Measurements from ENCODE around the gene MT1F.
"Not testable (repeated sequence)": the region's sequence is repeated elsewhere in the genome, so short reads cannot be mapped to it uniquely, and the experiment has no call there.

MT1F gene

GRCh38 chr16:56620339-56620897 is 37.3 kb upstream of the MT1F start:
- H3K36me3 Mint-ChIP-seq (ENCODE audit: low read depth), result no peaks in the 10 kb centered on the region
- H3K4me3 Mint-ChIP-seq, result no peak overlapping the region
- H3K27ac Mint-ChIP-seq, result no peak overlapping the region
- H3K4me1 Mint-ChIP-seq (ENCODE audit: low read depth), result peaks cover 23% of the 10 kb centered on the region
- H3K27me3 Mint-ChIP-seq, result peaks cover 38% of the 10 kb centered on the region
- H3K9me3 Mint-ChIP-seq, result no peaks in the 10 kb centered on the region

- Mint-ChIP-seq H3K27me3 (peaks cover 40% of the 10 kb centered on the region), H3K4me1 (ENCODE audit: low read depth) (peaks cover 29% of the 10 kb centered on the region)
- not testable (repeated sequence) for H3K4me3 Mint-ChIP-seq; H3K36me3 Mint-ChIP-seq (ENCODE audit: low read depth); H3K27ac Mint-ChIP-seq; H3K9me3 Mint-ChIP-seq
Observed at GRCh38 chr16:56621665-56622445, 35.9 kb upstream of the MT1F start.

- H3K27ac Mint-ChIP-seq; H3K9me3 Mint-ChIP-seq; H3K36me3 Mint-ChIP-seq (ENCODE audit: low read depth); H3K4me3 Mint-ChIP-seq: not testable (repeated sequence)
- peaks cover 34% of the 10 kb centered on the region for H3K27me3 Mint-ChIP-seq
- peaks cover 22% of the 10 kb centered on the region for H3K4me1 Mint-ChIP-seq (ENCODE audit: low read depth)
Observed at GRCh38 chr16:56623184-56623583, 34.6 kb upstream of the MT1F start.

- H3K36me3 Mint-ChIP-seq (ENCODE audit: low read depth), result no peaks in the 10 kb centered on the region
- no peak overlapping the region for H3K27ac Mint-ChIP-seq
- H3K4me1 Mint-ChIP-seq (ENCODE audit: low read depth), result peaks cover 22% of the 10 kb centered on the region
- no peak overlapping the region for H3K4me3 Mint-ChIP-seq
- H3K27me3 Mint-ChIP-seq, result peaks cover 30% of the 10 kb centered on the region
- no peaks in the 10 kb centered on the region for H3K9me3 Mint-ChIP-seq
Observed at GRCh38 chr16:56623637-56624036, 34.1 kb upstream of the MT1F start.

- peak within 1 kb of the TSS; percentile 84 for H3K27ac Mint-ChIP-seq
- H3K4me3 Mint-ChIP-seq, result peak within 1 kb of the TSS; percentile 86
- H3K4me1 Mint-ChIP-seq (ENCODE audit: low read depth), result peaks cover 28% of the 10 kb centered on the region
- H3K27me3 Mint-ChIP-seq, result peaks cover 25% of the 10 kb centered on the region
- no peaks in the 10 kb centered on the region for H3K36me3 Mint-ChIP-seq (ENCODE audit: low read depth)
- H3K9me3 Mint-ChIP-seq, result no peaks in the 10 kb centered on the region
Observed at GRCh38 chr16:56625140-56625942, 32.4 kb upstream of the MT1F start, which contains the start of gene MT1E. Gene MT1E (plus strand): TSS chr16:56625781. CDS start chr16:56625852, 71 bp downstream.

GRCh38 chr16:56625943-56626654 is 31.7 kb upstream of the MT1F start:
- Mint-ChIP-seq H3K9me3 (no peaks in the 10 kb centered on the region), H3K4me3 (peak overlapping the region; percentile 86), H3K27ac (peak overlapping the region; percentile 84), H3K27me3 (peaks cover 31% of the 10 kb centered on the region), H3K36me3 (ENCODE audit: low read depth) (no peaks in the 10 kb centered on the region), H3K4me1 (ENCODE audit: low read depth) (peaks cover 29% of the 10 kb centered on the region)

GRCh38 chr16:56626685-56627084 is 31.1 kb upstream of the MT1F start:
- Mint-ChIP-seq H3K27me3 (peaks cover 36% of the 10 kb centered on the region), H3K36me3 (ENCODE audit: low read depth) (no peaks in the 10 kb centered on the region), H3K4me3 (peak overlapping the region; percentile 86), H3K27ac (no peak overlapping the region), H3K4me1 (ENCODE audit: low read depth) (peaks cover 31% of the 10 kb centered on the region), H3K9me3 (no peaks in the 10 kb centered on the region)

- Mint-ChIP-seq H3K27me3 (peaks cover 53% of the 10 kb centered on the region), H3K4me1 (ENCODE audit: low read depth) (peaks cover 39% of the 10 kb centered on the region), H3K9me3 (no peaks in the 10 kb centered on the region), H3K36me3 (ENCODE audit: low read depth) (no peaks in the 10 kb centered on the region), H3K27ac (no peak overlapping the region), H3K4me3 (no peak overlapping the region)
Observed at GRCh38 chr16:56628486-56629350, 29.0 kb upstream of the MT1F start.

GRCh38 chr16:56629531-56629930 is 28.2 kb upstream of the MT1F start:
- no peak overlapping the region for H3K4me3 Mint-ChIP-seq
- peaks cover 57% of the 10 kb centered on the region for H3K27me3 Mint-ChIP-seq
- no peaks in the 10 kb centered on the region for H3K9me3 Mint-ChIP-seq

GRCh38 chr16:56630134-56630533 is 27.6 kb upstream of the MT1F start:
- Mint-ChIP-seq H3K4me1 (ENCODE audit: low read depth) (peaks cover 36% of the 10 kb centered on the region), H3K27me3 (peaks cover 59% of the 10 kb centered on the region), H3K9me3 (no peaks in the 10 kb centered on the region), H3K4me3 (no peak overlapping the region), H3K27ac (no peak overlapping the region), H3K36me3 (ENCODE audit: low read depth) (no peaks in the 10 kb centered on the region)

More at GRCh38 chr16:56629531-56629930, 28.2 kb upstream of the MT1F start:
- Mint-ChIP-seq H3K27ac (no peak overlapping the region), H3K36me3 (ENCODE audit: low read depth) (no peaks in the 10 kb centered on the region), H3K4me1 (ENCODE audit: low read depth) (peaks cover 35% of the 10 kb centered on the region)

GRCh38 chr16:56631197-56631596 is 26.6 kb upstream of the MT1F start:
- peaks cover 62% of the 10 kb centered on the region for H3K27me3 Mint-ChIP-seq
- H3K4me3 Mint-ChIP-seq, result no peak overlapping the region
- H3K9me3 Mint-ChIP-seq, result no peaks in the 10 kb centered on the region
- H3K4me1 Mint-ChIP-seq (ENCODE audit: low read depth), result peaks cover 33% of the 10 kb centered on the region
- no peak overlapping the region for H3K27ac Mint-ChIP-seq
- no peaks in the 10 kb centered on the region for H3K36me3 Mint-ChIP-seq (ENCODE audit: low read depth)

- no peaks in the 10 kb centered on the region for H3K9me3 Mint-ChIP-seq
- H3K36me3 Mint-ChIP-seq (ENCODE audit: low read depth), result no peaks in the 10 kb centered on the region
- no peak overlapping the region for H3K27ac Mint-ChIP-seq
- H3K4me1 Mint-ChIP-seq (ENCODE audit: low read depth), result peaks cover 28% of the 10 kb centered on the region
- H3K4me3 Mint-ChIP-seq, result peak overlapping the region; percentile 68
- H3K27me3 Mint-ChIP-seq, result peaks cover 64% of the 10 kb centered on the region
Observed at GRCh38 chr16:56631832-56632155, 26.0 kb upstream of the MT1F start.

- H3K36me3 Mint-ChIP-seq (ENCODE audit: low read depth), result no peaks in the 10 kb centered on the region
- H3K4me3 Mint-ChIP-seq, result peak within 1 kb of the TSS; percentile 68
- H3K27ac Mint-ChIP-seq, result no peak within 1 kb of the TSS
- H3K9me3 Mint-ChIP-seq, result no peaks in the 10 kb centered on the region
- peaks cover 64% of the 10 kb centered on the region for H3K27me3 Mint-ChIP-seq
- H3K4me1 Mint-ChIP-seq (ENCODE audit: low read depth), result peaks cover 28% of the 10 kb centered on the region
Observed at GRCh38 chr16:56632156-56632847, 25.5 kb upstream of the MT1F start, which contains the start of gene MT1M. Gene MT1M (plus strand): TSS chr16:56632659. CDS start chr16:56632732, 73 bp downstream.
